Activated T-cell treated with anti-CD3 and anti-CD28 coated beads, Interleukin-2, amount 50 U/mL, for 72 hours (primary cell): ENCODE results near the gene EPS15. TPM values are rescaled to one million over a fixed set of nuclear protein-coding genes. Genes with fewer than 3 reads are reported as not detected.
"Not testable (repeated sequence)": the region's sequence is repeated elsewhere in the genome, so short reads cannot be mapped to it uniquely, and the experiment has no call there.

Source experiments
- ATAC-seq, 2 donors: fragments of 150-1000 bp; cut with Tn5 transposase; replicated peaks in 1 of 2; 2 replicates each; pipeline ENCODE4 v1.10.0; 2021; ENCODE audit warnings: moderate library complexity in 2 of 2, mild to moderate bottlenecking in 1 of 2
- DNase-seq, 2 donors: peaks; one replicate each; pipeline ENCODE4 v3.0.0; 2021 to 2022; ENCODE audit warnings: mixed read lengths in 1 of 2
- H3K27ac Mint-ChIP-seq: one replicate; pipeline ENCODE4 v1.8.0; 2022; ENCODE audit warnings: mild to moderate bottlenecking, moderate library complexity, mixed read lengths
- H3K27me3 Mint-ChIP-seq: one replicate; pipeline ENCODE4 v1.8.0; 2022; ENCODE audit warnings: low read depth, mixed read lengths
- H3K36me3 Mint-ChIP-seq, 2 donors: one replicate each; pipeline ENCODE4 v1.8.0; 2022; ENCODE audit warnings: mixed read lengths in 2 of 2, mild to moderate bottlenecking in 1 of 2; ENCODE audit not compliant: insufficient read depth in 2 of 2
- H3K4me1 Mint-ChIP-seq: one replicate; pipeline ENCODE4 v1.8.0; 2022; ENCODE audit warnings: low read depth, mixed read lengths
- H3K4me3 Mint-ChIP-seq, 2 donors: one replicate each; pipeline ENCODE4 v1.8.0; 2022; ENCODE audit warnings: mild to moderate bottlenecking in 2 of 2, mixed read lengths in 2 of 2, moderate library complexity in 2 of 2
- H3K9me3 Mint-ChIP-seq, 2 donors: one replicate each; pipeline ENCODE4 v1.8.0; 2022; ENCODE audit warnings: mixed read lengths in 2 of 2
- total RNA-seq, 2 donors: library from RNA; stranded (reverse); gene quantifications; one replicate each; pipeline ENCODE4 v1.2.3, GENCODE V29; 2022

EPS15 gene
- total RNA-seq, 2 donors from 2014 or later = 78.0 to 84.0 TPM

GRCh38 chr1:51387288-51387687 lies 131.8 kb downstream of the EPS15 start:
- not testable (repeated sequence) for H3K27ac Mint-ChIP-seq, ATAC-seq, H3K4me3 Mint-ChIP-seq, H3K4me1 Mint-ChIP-seq, H3K27me3 Mint-ChIP-seq, DNase-seq
- H3K9me3 Mint-ChIP-seq = peaks cover 4 to 12% of the 10 kb centered on the region in 2 donors
- H3K36me3 Mint-ChIP-seq = peaks cover 24 to 45% of the 10 kb centered on the region in 2 donors

DNA sequence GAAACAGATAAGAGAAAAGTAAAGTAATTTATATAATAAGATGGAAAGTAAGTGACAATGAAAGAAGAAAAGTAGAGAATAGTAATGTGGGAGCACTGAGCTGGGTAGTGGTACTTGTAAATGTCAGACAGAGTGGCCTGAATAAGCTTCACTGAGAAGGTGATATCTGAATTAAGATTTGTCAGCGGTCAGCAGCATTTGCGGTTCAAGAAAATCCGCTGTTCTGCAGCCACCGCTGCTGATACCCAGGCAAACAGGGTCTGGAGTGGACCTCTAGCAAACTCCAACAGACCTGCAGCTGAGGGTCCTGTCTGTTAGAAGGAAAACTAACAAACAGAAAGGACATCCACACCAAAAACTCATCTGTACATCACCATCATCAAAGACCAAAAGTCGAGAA lies 132.8 kb downstream of the EPS15 start:
- not testable (repeated sequence) for H3K27me3 Mint-ChIP-seq, H3K4me3 Mint-ChIP-seq, DNase-seq, ATAC-seq, H3K4me1 Mint-ChIP-seq, H3K27ac Mint-ChIP-seq
- Mint-ChIP-seq H3K36me3 (peaks cover 20 to 49% of the 10 kb centered on the region in 2 donors), H3K9me3 (peaks cover 2 to 12% of the 10 kb centered on the region in 2 donors)

DNA sequence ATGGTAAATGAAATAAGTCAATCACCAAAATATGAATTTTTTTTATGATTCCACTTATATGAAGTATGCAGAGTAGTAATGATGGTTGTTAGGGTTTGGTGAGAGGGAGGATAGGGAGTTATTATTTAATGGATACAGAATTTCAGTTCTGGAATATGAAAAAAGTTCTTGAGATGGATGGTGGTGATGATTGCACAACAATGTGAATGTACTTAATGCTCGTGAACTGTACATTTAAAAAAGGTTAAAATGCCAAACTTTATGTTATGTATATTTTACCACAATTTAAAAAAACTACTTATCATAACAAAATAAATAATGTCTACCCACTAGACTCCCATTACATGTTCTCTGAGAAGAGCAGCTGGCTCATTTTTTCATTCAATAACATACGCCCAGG lies 133.3 kb downstream of the EPS15 start:
- H3K9me3 Mint-ChIP-seq = peaks cover 2 to 12% of the 10 kb centered on the region in 2 donors
- no peak overlapping the region for H3K4me3 Mint-ChIP-seq
- no peaks in the 10 kb centered on the region for H3K4me1 Mint-ChIP-seq
- H3K27ac Mint-ChIP-seq = no peak overlapping the region
- ATAC-seq = no peak
- no peak for DNase-seq
- peaks cover 20 to 52% of the 10 kb centered on the region in 2 donors for H3K36me3 Mint-ChIP-seq
- H3K27me3 Mint-ChIP-seq = no peaks in the 10 kb centered on the region

DNA sequence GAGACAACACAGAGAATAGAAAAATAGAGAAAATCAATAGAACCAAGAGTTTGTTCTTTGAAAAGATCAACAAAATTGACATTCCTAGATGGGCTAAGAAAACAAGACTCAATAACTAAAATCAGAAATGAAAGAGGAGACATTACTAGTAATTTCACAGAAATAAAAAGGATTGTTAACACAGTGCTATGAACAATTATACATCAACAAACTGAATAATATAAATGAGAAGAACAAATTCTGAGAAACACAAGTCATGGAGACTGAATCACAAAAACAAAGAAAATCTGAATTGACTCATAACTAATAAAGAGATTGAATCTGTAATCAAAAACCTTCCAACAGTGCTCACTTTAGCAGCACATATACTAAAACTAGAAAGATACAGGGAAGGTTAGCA lies 137.1 kb downstream of the EPS15 start:
- peak in 1 of 2 donors; percentile 32 for ATAC-seq

GRCh38 chr1:51380936-51381335 lies 138.1 kb downstream of the EPS15 start:
- Mint-ChIP-seq H3K27ac (no peak overlapping the region), H3K27me3 (no peaks in the 10 kb centered on the region), H3K4me1 (no peaks in the 10 kb centered on the region), H3K9me3 (peaks cover 0 to 7% of the 10 kb centered on the region in 2 donors), H3K4me3 (no peak overlapping the region), H3K36me3 (peaks cover 9 to 44% of the 10 kb centered on the region in 2 donors)
- no peak for ATAC-seq
- no peak for DNase-seq

More for the DNA sequence above, 137.1 kb downstream of the EPS15 start:
- peaks cover 17 to 51% of the 10 kb centered on the region in 2 donors for H3K36me3 Mint-ChIP-seq
- H3K4me1 Mint-ChIP-seq = no peaks in the 10 kb centered on the region
- H3K9me3 Mint-ChIP-seq = peaks cover 2 to 12% of the 10 kb centered on the region in 2 donors
- no peaks in the 10 kb centered on the region for H3K27me3 Mint-ChIP-seq
- H3K4me3 Mint-ChIP-seq = no peak overlapping the region
- peak overlapping the region; percentile 86 for H3K27ac Mint-ChIP-seq
- no peak for DNase-seq

GRCh38 chr1:51378871-51379270 lies 140.2 kb downstream of the EPS15 start:
- Mint-ChIP-seq H3K4me3 (no peak overlapping the region), H3K4me1 (no peaks in the 10 kb centered on the region), H3K9me3 (no peaks in the 10 kb centered on the region), H3K27ac (no peak overlapping the region), H3K27me3 (no peaks in the 10 kb centered on the region), H3K36me3 (peaks cover 8 to 29% of the 10 kb centered on the region in 2 donors)
- ATAC-seq (no peak), DNase-seq (no peak)

- no peak for DNase-seq
- Mint-ChIP-seq H3K4me1 (no peaks in the 10 kb centered on the region), H3K36me3 (peaks cover 0 to 8% of the 10 kb centered on the region in 2 donors), H3K27me3 (no peaks in the 10 kb centered on the region), H3K4me3 (no peak overlapping the region), H3K9me3 (no peaks in the 10 kb centered on the region), H3K27ac (no peak overlapping the region)
- no peak for ATAC-seq
Observed at GRCh38 chr1:51373898-51374297, 145.2 kb downstream of the EPS15 start.

- ATAC-seq = no peak
- Mint-ChIP-seq H3K4me1 (no peaks in the 10 kb centered on the region), H3K4me3 (no peak overlapping the region), H3K27me3 (no peaks in the 10 kb centered on the region), H3K9me3 (no peaks in the 10 kb centered on the region), H3K27ac (no peak overlapping the region), H3K36me3 (peaks cover 0 to 9% of the 10 kb centered on the region in 2 donors)
- DNase-seq = no peak
Observed at GRCh38 chr1:51372561-51372960, 146.5 kb downstream of the EPS15 start.

DNA sequence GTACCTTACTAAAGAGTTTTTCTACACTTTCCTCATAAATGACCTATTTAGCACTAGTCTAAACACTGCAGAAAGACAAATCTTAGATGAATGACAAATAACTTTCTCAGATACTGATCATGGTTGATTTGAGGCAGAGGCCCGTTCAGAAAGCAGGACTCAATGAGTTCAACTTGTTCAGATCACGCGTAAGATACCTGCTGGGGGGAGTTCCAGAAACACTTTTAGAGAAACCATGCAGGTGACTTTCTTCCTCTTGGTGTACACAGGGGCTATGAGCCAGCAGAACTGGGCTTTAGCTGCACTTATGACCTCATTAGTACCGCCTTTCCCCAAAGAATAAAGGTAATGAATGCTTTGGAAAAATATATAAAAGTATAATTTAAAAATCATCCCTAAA lies 149.9 kb downstream of the EPS15 start:
- no peak for DNase-seq
- Mint-ChIP-seq H3K27ac (no peak overlapping the region), H3K36me3 (peaks cover 0 to 3% of the 10 kb centered on the region in 2 donors), H3K4me3 (no peak overlapping the region), H3K9me3 (no peaks in the 10 kb centered on the region), H3K4me1 (no peaks in the 10 kb centered on the region), H3K27me3 (no peaks in the 10 kb centered on the region)
- no peak for ATAC-seq

GRCh38 chr1:51365774-51366173 lies 153.3 kb downstream of the EPS15 start:
- ATAC-seq = no peak
- peaks cover 1 to 4% of the 10 kb centered on the region in 2 donors for H3K36me3 Mint-ChIP-seq
- no peaks in the 10 kb centered on the region for H3K4me1 Mint-ChIP-seq
- no peaks in the 10 kb centered on the region for H3K9me3 Mint-ChIP-seq
- DNase-seq = no peak
- H3K4me3 Mint-ChIP-seq = no peak overlapping the region
- H3K27me3 Mint-ChIP-seq = no peaks in the 10 kb centered on the region
- H3K27ac Mint-ChIP-seq = no peak overlapping the region

DNA sequence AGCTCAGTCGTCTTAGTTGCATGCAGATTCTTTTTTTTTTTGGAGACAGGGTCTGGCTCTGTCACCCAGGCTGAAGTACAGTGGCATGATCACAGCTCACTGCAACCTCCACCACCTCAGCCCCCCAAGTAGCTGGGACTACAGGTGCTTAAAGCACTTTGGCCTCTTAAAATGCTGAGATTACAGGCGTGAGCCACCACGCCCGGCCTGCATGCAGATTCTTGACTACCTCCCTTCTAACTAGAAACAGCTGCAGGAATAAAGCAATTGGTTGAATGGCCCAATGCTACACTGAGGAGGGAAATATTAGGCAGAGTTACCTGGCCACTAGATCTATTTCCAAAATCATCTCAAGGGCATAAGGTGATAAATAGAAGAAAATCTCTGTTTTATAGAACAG lies 159.2 kb downstream of the EPS15 start:
- DNase-seq (no peak), ATAC-seq (no peak)
- Mint-ChIP-seq H3K27me3 (no peaks in the 10 kb centered on the region), H3K36me3 (peaks cover 5 to 9% of the 10 kb centered on the region in 2 donors), H3K4me3 (no peak overlapping the region), H3K27ac (no peak overlapping the region), H3K9me3 (no peaks in the 10 kb centered on the region), H3K4me1 (no peaks in the 10 kb centered on the region)

DNA sequence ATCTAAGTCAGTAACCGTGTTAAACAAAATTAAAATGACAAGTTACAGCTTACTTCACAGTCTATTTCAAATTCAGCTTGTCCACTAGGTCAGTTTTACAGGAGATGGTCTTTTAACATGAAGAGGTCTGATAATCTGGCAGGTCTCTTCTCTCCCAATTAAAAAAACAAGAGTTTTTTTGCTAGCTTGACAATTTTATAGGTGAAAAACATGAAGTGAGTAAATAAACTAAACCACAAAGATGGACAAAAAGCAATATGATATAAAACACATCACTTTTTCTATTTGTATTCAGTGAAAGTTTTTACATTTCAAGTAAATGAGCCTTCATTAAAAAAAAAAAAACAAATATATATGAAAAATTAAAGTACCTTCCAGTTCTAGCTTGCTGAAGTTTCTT lies 163.7 kb downstream of the EPS15 start:
- H3K36me3 Mint-ChIP-seq = peaks cover 4% of the 10 kb centered on the region in 2 donors

GRCh38 chr1:51354416-51354815 lies 164.7 kb downstream of the EPS15 start:
- H3K36me3 Mint-ChIP-seq = peaks cover 4% of the 10 kb centered on the region in 2 donors

More for the DNA sequence above, 163.7 kb downstream of the EPS15 start:
- no peaks in the 10 kb centered on the region for H3K9me3 Mint-ChIP-seq
- no peak overlapping the region for H3K4me3 Mint-ChIP-seq
- H3K27ac Mint-ChIP-seq = no peak overlapping the region
- H3K4me1 Mint-ChIP-seq = no peaks in the 10 kb centered on the region
- no peaks in the 10 kb centered on the region for H3K27me3 Mint-ChIP-seq
- no peak for ATAC-seq
- DNase-seq = no peak

GRCh38 chr1:51351907-51352306 lies 167.2 kb downstream of the EPS15 start:
- Mint-ChIP-seq H3K27ac (peak overlapping the region; percentile 3), H3K9me3 (no peaks in the 10 kb centered on the region), H3K4me1 (no peaks in the 10 kb centered on the region), H3K36me3 (peaks cover 4% of the 10 kb centered on the region in 2 donors), H3K27me3 (peaks cover 8% of the 10 kb centered on the region), H3K4me3 (no peak overlapping the region)
- ATAC-seq (no peak), DNase-seq (no peak)

More at GRCh38 chr1:51354416-51354815, 164.7 kb downstream of the EPS15 start:
- ATAC-seq = no peak
- H3K9me3 Mint-ChIP-seq = no peaks in the 10 kb centered on the region
- no peak overlapping the region for H3K4me3 Mint-ChIP-seq
- DNase-seq = no peak
- H3K27ac Mint-ChIP-seq = no peak overlapping the region
- no peaks in the 10 kb centered on the region for H3K4me1 Mint-ChIP-seq
- no peaks in the 10 kb centered on the region for H3K27me3 Mint-ChIP-seq
